ENCODE results near the gene GRB2. TPM values are rescaled to one million over a fixed set of nuclear protein-coding genes. Genes with fewer than 3 reads are reported as not detected.
A peak's percentile ranks its signal among the peaks of the same experiment; 100 is the strongest.
"Not testable (repeated sequence)": the region's sequence is repeated elsewhere in the genome, so short reads cannot be mapped to it uniquely, and the experiment has no call there.

The GRB2 gene
- 41.7 TPM for total RNA-seq

DNA sequence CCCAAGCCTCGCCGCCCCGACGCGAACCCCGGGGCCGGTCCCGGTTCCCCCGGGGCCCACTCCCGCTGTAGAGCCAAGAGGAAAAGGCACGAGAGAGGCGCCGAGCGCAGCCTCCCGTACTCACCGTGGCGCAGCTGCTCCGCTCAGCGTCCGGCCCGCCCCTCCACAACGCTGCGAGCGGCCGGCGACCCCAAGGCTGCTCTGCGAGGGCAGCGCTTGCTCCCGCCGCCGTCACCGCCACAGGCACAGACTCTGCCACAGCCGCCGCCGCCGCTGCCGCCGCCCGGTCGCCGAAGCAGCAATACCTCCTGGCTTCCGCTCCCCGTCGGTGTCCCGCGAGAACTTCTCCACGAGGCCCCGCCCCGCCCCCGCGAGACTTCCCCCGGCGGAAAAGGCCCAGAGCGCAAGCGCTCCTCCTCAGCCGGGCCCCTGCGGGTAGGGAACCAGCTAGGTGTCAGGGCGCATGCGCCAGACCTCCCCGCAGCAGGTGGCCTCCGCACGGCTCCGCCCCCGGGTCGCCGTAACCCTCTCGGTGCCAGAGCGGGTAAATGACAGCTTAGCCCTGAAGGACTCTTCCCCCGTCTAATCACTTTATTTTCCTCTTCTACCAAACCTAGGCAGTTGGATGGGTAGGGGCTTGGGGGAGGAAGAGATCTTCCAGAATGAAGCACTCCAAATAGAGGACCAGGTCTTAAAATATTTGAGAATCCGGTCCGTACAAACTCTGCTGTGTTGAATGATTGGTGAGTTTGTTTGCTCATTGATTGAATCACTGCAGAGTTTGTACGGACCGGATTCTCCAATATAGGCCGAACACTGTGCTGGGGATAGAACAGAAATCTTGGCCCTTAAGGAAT is at the start of gene GRB2:
Gene GRB2, minus strand, starts transcription at position 314 of the 857 bp plus-strand sequence. CDS start 12,050 bp downstream, outside the sequence.
- DNase-seq, result peak; percentile 94

DNA sequence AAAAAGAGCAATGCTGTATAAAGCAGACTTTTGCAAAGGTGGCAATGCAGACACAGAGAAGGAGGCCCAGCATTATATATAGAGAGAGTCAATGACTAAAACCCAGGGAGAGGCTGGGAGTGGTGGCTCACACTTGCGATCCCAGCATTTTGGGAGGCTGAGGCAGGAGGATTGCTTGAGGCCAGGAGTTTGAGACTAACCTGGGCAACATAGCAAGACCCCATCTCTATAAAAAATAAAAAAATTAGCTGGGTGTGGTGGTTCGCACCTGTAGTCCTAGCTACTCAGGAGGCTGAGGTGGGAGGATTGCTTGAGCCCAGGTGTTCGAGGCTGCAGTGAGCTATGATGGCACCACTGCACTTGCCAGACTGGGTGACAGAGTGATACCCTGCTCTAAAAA is 49.2 kb upstream of the GRB2 start:
- DNase-seq, result not testable (repeated sequence)

DNA sequence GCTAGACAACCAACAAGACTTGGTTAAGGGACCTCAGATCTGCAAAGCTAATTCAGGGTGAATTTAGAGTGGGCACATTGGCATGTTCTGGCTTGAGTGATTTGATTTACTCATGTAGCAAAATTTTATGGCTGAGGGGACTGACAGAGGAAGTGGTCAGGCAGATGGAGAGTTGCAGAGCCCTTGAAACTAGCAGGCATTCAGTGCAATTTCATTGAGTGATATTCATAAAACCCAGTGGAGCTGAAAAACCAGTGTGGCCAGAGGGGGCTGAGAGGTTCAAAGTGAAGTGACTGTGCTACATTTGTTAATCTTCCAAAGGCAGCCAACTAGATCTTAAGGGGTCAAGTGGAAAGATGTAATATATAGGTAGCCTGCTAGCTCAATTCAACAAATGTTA is 48.7 kb upstream of the GRB2 start:
- no peak for DNase-seq

DNA sequence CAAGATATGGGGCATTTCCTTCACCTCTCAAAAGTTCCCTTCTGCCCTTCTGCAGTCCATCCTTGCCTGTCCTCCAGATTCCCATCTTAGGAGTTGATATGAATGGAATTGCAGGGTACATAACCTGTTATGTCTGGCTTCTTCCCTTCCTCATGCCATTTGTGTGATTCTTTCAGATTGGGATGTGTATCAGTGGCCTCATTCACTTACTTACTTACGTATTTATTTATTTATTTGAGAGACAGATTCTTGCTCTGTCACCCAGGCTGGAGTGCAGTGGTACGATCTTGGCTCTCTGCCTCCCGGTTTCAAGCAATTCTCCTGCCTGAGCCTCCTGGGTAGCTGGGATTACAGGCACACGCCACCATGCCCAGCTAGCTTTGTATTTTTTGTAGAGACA is 44.8 kb upstream of the GRB2 start:
- no peak for DNase-seq

DNA sequence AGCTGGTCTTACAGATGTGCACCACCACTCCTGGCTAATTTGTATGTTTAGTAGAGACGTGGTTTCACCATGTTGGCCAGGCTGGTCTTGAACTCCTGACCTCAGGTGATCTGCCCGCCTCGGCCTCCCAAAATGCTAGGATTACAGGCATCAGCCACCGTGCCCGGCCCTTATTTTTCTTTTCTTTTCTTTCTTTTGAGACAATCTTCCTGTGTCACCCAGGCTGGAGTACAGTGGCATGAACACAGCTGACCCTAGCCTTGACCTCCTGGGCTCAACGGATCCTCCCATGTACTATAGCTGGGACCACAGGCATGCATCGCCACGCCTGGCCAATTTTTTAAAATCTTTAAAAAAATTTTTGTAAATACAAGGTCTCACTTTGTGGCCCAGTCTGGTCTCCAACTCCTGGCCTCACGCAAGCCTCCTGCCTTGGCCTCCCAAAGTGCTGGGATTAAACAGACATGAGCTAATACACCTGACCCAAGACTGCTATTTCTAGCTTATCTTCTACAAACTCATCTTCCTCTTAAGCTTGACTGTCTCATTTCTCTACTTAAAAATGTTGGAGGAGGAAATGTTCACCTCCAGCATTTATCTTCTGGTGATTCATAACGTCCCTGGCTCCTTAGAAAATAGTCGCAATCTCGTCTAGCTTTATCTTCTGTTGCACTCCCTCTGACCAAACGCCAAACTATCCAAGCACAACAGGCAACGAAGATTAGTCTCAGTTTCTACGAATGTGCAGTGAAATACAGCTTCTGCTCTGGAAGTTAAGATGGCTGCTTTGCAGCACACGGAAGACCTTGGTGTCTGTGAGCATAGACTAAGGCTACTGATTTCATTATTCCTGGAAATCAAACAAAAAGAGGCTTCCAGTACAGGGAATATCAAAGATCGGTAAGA is 42.7 kb upstream of the GRB2 start:
- no peak for DNase-seq

DNA sequence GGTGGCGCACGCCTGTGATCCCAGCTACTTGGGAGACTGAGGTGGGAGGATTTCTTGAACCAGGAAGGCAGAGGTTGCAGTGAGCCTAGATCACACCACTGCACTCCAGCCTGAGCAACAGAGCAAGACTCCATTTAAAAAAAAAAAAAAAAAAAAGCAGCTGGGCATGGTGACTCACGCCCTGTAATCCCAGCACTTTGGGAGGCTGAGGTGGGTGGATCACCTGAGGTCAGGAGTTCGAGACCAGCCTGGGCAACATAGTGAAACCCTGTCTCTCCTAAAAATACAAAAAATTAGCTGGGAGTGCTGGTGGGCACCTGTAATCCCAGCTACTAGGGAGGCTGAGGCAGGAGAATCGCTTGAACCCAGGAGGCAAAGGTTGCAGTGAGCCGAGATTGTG is 40.4 kb upstream of the GRB2 start:
- DNase-seq, result not testable (repeated sequence)

DNA sequence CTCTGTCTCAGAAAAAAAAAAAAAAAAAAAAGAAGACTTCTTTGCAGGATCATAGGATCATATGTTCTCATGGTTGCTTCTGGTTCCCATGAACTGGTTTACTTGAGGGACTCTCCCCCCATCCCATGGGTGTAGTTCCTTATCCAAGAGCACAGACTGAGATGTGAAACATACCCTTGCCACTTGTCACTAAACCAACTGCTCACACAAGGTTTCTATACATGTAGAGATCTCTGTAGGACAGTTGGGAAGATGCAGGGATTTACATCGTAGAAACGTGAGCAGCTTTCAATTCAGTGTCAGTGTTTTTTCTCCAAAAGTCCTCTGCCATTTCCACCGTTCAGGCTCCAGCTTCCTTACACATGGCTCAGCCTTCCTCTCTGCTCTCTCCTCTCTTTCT is 39.8 kb upstream of the GRB2 start:
- DNase-seq, result no peak

DNA sequence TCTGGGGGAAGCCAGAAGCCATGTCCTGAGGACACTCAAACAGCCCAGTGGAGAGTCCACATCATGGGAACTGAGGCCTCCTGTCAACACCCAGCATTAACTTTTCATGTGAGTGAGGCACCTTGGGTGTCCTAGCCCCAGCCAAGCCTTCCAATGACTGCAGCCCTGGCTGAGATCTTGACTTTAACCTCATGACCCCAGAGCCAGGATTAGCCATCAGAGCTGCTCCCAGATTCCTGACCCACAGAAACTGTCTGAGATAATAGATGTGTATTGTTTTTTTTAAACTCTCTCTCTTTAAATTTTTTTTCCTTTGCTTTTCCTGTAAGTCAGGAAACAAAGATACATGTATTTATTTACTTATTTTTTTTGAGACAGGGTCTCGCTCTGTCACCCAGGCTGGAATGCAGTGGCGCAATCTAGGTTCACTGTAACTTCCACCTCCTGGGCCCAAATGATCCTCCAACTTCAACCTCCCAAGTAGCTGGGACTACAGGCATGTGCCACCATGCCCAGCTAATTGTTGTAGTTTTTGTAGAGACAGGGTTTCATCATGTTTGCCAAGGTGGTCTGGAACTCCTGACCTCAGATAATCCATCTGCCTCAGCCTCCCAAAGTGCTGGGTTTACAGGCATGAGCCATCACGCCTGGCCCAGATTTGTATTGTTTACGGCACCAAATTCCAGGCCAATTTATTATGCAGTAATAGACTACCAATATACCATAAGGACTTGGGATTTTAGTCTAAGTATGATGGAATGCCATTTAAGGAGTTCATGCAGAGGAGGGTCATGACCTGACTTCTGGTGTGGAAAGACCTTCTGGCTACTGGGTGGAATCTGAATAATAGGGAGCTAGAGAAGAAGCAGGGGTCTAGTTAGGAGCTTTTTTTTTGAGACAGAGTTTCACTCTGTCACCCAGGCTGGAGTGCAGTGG is 37.0 kb upstream of the GRB2 start:
- DNase-seq, result no peak

DNA sequence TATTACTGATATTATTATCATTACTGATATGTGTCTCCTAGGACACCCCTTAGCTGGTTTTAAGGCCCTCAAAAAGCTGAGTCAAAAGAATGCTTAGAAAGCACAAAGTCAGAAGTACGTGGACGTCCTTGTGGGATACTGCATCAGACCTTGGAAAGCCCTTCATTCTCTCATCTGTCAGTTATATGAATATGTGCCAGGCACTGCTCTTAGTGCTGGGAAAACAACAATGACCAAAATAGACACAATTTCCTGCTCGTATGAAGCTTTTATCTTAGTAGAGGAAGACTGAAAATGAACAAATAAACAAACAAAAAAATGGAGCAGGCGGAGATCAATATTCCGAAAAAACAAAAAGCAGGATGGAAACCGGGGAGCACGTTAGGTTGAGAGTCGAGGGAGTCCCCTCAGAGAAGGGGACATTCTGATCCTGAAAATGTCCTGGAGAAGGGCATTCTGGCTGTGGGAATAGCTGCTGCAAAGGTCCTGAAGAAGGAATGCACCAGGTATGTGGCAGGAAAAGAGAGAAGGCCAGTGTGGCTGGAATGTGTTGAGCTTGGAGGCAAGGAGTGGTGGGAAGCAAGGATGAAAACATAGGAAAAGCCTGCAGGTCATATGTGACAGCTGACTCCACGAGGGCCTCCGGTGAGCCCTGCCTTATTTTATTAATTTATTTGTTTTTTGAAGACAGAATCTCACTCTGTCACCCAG is 35.4 kb upstream of the GRB2 start:
- peak; percentile 17 for DNase-seq

DNA sequence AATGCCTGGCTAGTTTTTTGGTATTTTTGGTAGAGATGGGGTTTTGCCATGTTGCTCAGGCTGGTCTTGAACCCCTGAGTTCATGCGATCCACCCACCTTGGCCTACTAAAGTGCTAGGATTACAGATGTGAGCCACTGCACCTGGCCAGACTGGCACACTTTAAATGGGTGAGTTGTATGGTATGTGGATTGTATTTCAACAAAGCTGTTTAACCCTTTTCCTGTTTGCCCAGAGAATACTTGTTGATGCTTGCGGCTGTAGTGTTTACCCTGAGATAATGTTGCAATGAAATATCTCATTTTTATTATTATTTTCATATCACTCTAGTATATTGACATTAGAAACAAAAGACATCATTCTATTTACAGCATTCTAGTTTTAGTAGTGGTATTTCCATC is 33.8 kb upstream of the GRB2 start:
- DNase-seq, result no peak

DNA sequence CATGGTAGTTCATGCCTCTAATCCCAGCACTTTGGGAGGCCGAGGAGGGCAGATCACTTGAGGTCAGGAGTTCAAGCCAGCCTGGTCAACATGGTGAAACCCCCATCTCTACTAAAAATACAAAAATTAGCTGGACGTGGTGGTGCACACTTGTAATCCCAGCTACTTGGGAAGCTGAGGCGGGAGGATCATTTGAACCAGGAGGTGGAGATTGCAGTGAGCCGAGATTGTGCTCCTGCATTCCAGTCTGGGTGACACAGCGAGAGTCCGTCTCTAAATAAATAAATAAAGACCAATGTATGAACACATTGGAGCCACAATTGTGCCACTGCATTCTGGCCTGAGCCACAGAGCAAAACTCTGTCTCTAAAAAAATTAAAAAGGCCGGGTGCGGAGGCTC is 31.9 kb upstream of the GRB2 start:
- not testable (repeated sequence) for DNase-seq

DNA sequence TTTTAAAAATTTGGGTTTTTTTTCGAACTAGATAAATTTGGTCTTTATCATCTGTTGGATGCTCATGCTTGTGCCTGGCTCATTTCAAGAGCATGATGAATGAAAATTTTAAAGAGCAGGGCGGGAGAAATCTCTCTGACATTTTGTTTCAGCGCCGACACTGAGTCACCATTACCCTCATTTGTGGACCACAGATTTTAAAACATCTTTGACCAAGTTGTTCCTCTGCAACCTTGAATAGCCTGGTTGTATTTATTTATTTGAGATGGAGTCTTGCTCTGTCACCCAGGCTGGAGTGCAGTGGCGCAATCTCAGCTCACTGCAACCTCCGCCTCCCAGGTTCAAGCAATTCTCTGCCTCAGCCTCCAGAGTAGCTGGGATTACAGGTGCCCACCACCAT is 29.0 kb upstream of the GRB2 start:
- not testable (repeated sequence) for DNase-seq

DNA sequence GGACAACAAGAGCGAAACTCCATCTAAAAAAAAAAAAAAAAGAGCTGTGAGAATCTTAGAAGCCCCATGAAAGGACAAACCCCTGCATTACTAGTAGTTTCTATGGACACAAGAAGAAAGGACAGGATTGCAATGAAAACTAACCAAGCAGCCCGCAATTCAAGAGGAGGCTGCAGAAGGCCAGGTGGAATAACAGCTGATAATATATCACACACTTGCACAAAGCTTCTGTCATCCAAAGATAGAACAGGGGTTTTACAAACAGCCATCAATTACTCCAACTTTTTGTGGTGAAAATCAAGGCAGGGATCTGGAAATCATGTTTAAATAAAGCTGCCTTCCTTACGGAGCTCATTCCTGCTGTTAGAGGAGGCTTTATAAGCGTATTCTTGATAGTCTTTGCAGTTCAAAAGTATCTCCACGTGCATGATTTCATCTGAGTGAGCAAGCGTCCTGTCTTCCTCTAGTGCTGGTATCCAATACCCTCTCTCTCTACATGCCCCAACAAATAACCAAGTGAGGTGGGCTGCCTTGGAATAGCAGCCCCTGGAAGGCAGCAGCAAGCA is 27.8 kb upstream of the GRB2 start:
- DNase-seq, result no peak

DNA sequence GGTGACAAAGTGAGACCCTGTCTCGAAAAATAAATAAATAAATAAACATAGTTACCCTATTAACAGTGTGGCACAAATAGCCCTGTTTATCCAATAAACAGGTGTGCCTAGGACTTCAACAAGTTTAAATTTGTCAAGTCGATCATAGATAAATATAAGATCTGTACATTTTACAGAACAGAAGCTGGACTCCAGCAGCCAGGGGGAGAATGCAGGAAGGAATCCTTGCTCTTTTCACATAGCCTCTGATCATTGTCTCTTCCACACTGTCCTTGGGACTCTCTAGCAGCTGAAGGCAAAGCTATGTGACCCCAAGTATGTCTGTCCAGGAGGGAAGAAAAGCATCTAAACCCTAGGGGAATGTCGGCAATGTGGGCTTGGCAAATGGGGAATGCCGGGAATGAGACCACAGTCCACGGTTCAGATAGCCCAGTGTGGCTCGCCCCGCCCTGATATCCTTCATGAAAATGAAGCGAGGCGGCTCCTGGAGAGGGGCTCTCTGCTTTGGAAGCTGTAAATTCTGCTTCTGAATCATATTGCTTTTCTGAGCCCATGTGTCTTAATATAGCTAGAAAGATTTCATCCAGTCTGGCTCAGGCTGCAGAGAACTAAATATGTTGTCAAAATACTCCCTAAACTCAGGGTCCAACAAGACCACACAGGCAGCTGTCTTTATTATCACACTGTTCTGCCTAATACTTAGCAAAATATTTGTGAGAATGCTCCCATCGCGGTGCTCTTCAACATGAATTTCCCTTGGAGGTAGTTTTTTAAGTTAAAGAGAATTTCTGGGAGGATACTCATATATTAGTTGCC is 24.9 kb upstream of the GRB2 start:
- DNase-seq, result no peak

DNA sequence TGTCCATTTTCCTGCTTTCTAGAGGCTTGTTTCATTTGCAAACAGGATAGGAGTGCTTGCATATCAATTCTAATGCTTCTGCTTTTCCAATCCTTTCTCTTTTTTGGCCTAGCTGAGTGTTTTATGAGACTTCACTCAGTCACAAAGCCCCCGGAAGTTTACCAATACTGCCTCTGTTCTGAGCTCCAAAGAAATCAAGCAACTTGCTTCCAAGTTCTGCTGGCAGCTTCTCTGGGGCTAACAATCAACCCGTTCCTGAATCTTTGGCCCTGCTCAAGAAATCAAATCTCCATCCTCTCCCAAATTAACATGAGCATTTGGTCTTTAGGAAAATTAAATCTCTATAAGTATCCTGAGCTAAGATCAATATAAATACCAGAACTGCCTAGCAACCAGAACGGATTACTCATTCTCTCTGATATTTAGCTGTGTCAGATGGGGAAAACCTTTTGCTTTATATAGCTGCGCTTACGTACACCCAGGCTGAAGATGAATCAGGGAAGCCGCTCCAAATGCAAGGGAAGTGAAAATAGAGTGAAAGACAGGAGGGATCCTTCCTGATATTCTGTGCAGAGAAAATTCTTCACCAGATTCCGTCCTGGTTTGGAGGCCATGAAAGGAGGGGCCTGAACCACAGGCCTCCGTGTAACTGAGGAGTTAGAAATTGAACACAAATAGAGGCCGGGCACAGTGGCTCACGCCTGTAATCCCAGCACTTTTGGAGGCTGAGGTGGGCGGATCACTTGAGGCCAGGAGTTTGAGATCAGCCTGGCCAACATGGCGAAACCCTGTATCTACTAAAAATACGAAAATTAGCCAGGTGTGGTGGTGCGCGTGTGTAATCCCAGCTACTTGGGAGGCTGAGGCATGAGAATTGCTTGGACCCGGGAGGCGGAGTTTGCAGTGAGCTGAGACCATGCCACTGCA is 23.3 kb upstream of the GRB2 start:
- peak; percentile 30 for DNase-seq

DNA sequence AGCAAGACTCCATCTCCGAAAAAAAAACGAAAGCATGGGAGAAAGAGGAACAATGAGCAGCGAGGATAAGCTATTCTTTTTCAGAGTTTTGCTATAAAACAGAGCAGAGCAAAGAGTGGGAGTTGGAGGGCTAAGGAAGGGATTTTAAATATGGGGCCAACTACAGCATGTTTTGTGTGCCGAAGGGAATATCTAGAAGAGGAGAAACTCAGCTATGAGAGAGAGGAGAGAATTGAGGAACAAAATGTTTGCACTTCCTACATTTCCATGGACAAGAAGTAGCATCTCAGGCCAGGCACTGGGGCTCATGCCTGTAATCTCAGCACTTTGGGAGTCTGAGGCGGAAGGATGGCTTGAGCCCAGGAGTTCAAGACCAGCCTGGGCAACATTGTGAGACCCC is 13.1 kb upstream of the GRB2 start:
- no peak for DNase-seq

DNA sequence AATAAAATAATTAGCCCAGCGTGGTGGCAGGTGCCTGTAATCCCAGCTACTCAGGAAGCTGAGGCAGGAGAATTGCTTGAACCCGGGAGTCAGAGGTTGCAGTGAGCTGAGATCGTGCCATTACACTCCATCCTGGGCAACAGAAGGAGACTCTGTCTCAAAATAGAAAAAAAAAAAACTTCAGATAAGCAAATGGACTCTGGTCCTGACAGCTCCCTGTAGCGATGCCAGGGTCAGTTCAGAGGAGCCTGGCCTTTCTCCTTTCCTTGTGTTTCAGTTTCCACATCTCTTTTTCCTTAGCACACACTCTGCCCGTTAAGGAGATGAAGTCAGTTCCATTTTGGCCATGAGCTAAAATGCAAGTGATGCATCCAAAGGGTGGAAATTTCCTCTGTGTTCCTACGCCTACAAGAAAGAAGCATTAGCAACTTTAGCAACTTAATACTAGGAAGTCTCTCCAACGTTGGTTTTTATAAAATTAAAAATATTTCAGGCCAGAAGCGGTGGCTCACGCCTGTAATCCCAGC is 11.6 kb upstream of the GRB2 start:
- no peak for DNase-seq

DNA sequence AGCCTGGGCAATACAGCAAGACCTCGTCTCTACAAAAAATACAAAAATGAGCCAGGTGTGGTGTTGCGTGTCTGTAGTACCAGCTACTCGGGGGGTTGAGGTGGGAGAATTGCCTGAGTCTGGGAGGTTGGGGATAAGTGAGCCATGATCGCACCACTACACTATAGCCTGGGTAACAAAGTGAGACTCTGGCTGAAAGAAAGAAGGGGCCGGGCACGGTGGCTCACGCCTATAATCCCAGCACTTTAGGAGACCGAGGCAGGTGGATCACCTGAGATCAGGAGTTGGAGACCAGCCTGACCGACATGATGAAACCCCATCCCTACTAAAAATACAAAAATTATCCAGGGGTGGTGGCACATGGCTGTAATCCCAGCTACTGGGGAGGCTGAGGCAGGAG is 10.5 kb upstream of the GRB2 start:
- DNase-seq, result no peak

DNA sequence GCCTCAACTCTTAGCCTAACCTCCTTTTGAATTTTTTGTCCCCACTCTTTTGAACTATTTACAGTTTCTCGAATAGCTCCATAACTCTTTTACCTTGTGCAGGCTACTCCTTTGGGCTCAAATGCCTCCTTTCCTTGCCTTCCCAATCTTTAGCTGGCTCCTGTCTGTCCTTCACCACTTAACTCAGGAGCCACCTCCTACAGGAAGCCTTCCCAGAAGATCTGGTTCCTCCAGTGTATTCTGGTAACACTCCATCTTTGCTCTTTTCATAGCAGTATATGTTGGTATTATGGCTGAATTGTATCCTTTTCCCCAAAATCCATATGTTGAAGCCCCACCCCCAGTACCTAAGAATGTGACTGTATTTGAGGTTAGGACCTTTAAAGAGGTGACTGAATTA is 9.0 kb upstream of the GRB2 start:
- no peak for DNase-seq
